ENCODE results near the gene TNFRSF4.

The TNFRSF4 gene

GRCh38 chr1:1237874-1238701 is 24.1 kb upstream of the TNFRSF4 start:
- Histone ChIP-seq H3K4me3 (ENCODE audit: low read depth, low read length) (no peak overlapping the region), H3K79me2 (ENCODE audit: control insufficient read depth, insufficient read depth, low read length, unreplicated experiment) (peaks cover 19% of the 10 kb centered on the region), H3K27me3 (ENCODE audit: insufficient read depth, low read length) (no peaks in the 10 kb centered on the region), H3K36me3 (ENCODE audit: insufficient read depth, low read length) (peaks cover 7% of the 10 kb centered on the region; the same call in 1 of the 2 replicates), H2AFZ (ENCODE audit: low read length, unreplicated experiment) (no peak overlapping the region), H3K27ac (ENCODE audit: low read depth, low read length) (no peak overlapping the region), H3K4me1 (ENCODE audit: control insufficient read depth, insufficient read depth, low read length, unreplicated experiment) (peaks cover 13% of the 10 kb centered on the region)

GRCh38 chr1:1236945-1237873 is 23.3 kb upstream of the TNFRSF4 start:
- Histone ChIP-seq H3K4me3 (ENCODE audit: low read depth, low read length) (no peak overlapping the region), H3K27me3 (ENCODE audit: insufficient read depth, low read length) (no peaks in the 10 kb centered on the region), H3K36me3 (ENCODE audit: insufficient read depth, low read length) (peaks cover 11% of the 10 kb centered on the region; the same call in 1 of the 2 replicates), H3K79me2 (ENCODE audit: control insufficient read depth, insufficient read depth, low read length, unreplicated experiment) (peaks cover 26% of the 10 kb centered on the region), H3K4me1 (ENCODE audit: control insufficient read depth, insufficient read depth, low read length, unreplicated experiment) (peaks cover 13% of the 10 kb centered on the region), H3K27ac (ENCODE audit: low read depth, low read length) (no peak overlapping the region), H2AFZ (ENCODE audit: low read length, unreplicated experiment) (no peak overlapping the region)

GRCh38 chr1:1236176-1236763 is 22.3 kb upstream of the TNFRSF4 start:
- H3K79me2 ChIP-seq (ENCODE audit: control insufficient read depth, insufficient read depth, low read length, unreplicated experiment): peaks cover 31% of the 10 kb centered on the region
- H3K27ac ChIP-seq (ENCODE audit: low read depth, low read length): no peak overlapping the region
- H3K4me3 ChIP-seq (ENCODE audit: low read depth, low read length): no peak overlapping the region
- peaks cover 11% of the 10 kb centered on the region; the same call in 1 of the 2 replicates for H3K36me3 ChIP-seq (ENCODE audit: insufficient read depth, low read length)
- H3K4me1 ChIP-seq (ENCODE audit: control insufficient read depth, insufficient read depth, low read length, unreplicated experiment): peaks cover 13% of the 10 kb centered on the region
- H3K27me3 ChIP-seq (ENCODE audit: insufficient read depth, low read length): no peaks in the 10 kb centered on the region
- H2AFZ ChIP-seq (ENCODE audit: low read length, unreplicated experiment): no peak overlapping the region

- Histone ChIP-seq H3K27ac (ENCODE audit: low read depth, low read length) (no peak overlapping the region), H3K4me3 (ENCODE audit: low read depth, low read length) (no peak overlapping the region), H3K36me3 (ENCODE audit: insufficient read depth, low read length) (peaks cover 11% of the 10 kb centered on the region; the same call in 1 of the 2 replicates), H3K4me1 (ENCODE audit: control insufficient read depth, insufficient read depth, low read length, unreplicated experiment) (peaks cover 15% of the 10 kb centered on the region), H3K27me3 (ENCODE audit: insufficient read depth, low read length) (no peaks in the 10 kb centered on the region), H2AFZ (ENCODE audit: low read length, unreplicated experiment) (no peak overlapping the region), H3K79me2 (ENCODE audit: control insufficient read depth, insufficient read depth, low read length, unreplicated experiment) (peaks cover 42% of the 10 kb centered on the region)
Measured at GRCh38 chr1:1235016-1235744, 21.2 kb upstream of the TNFRSF4 start.

GRCh38 chr1:1234180-1234808 is 20.3 kb upstream of the TNFRSF4 start:
- peak overlapping the region; percentile 78; the same call in 1 of the 2 replicates for H3K4me3 ChIP-seq (ENCODE audit: low read depth, low read length)
- no peak overlapping the region for H2AFZ ChIP-seq (ENCODE audit: low read length, unreplicated experiment)
- peaks cover 17% of the 10 kb centered on the region for H3K4me1 ChIP-seq (ENCODE audit: control insufficient read depth, insufficient read depth, low read length, unreplicated experiment)
- peaks cover 50% of the 10 kb centered on the region for H3K79me2 ChIP-seq (ENCODE audit: control insufficient read depth, insufficient read depth, low read length, unreplicated experiment)
- H3K27ac ChIP-seq (ENCODE audit: low read depth, low read length): no peak overlapping the region
- peaks cover 11% of the 10 kb centered on the region; the same call in 1 of the 2 replicates for H3K36me3 ChIP-seq (ENCODE audit: insufficient read depth, low read length)
- H3K27me3 ChIP-seq (ENCODE audit: insufficient read depth, low read length): no peaks in the 10 kb centered on the region

- peaks cover 17% of the 10 kb centered on the region for H3K4me1 ChIP-seq (ENCODE audit: control insufficient read depth, insufficient read depth, low read length, unreplicated experiment)
- no peak overlapping the region for H2AFZ ChIP-seq (ENCODE audit: low read length, unreplicated experiment)
- H3K79me2 ChIP-seq (ENCODE audit: control insufficient read depth, insufficient read depth, low read length, unreplicated experiment): peaks cover 58% of the 10 kb centered on the region
- peak overlapping the region; percentile 78 for H3K4me3 ChIP-seq (ENCODE audit: low read depth, low read length)
- peaks cover 18% of the 10 kb centered on the region; the same call in 1 of the 2 replicates for H3K36me3 ChIP-seq (ENCODE audit: insufficient read depth, low read length)
- no peaks in the 10 kb centered on the region for H3K27me3 ChIP-seq (ENCODE audit: insufficient read depth, low read length)
- H3K27ac ChIP-seq (ENCODE audit: low read depth, low read length): no peak overlapping the region
Measured at GRCh38 chr1:1233567-1233892, 19.6 kb upstream of the TNFRSF4 start.

GRCh38 chr1:1232796-1233566 is 19.0 kb upstream of the TNFRSF4 start:
- peaks cover 64% of the 10 kb centered on the region for H3K79me2 ChIP-seq (ENCODE audit: control insufficient read depth, insufficient read depth, low read length, unreplicated experiment)
- no peak overlapping the region for H3K27ac ChIP-seq (ENCODE audit: low read depth, low read length)
- peak overlapping the region; percentile 78 for H3K4me3 ChIP-seq (ENCODE audit: low read depth, low read length)
- no peaks in the 10 kb centered on the region for H3K27me3 ChIP-seq (ENCODE audit: insufficient read depth, low read length)
- peaks cover 13% of the 10 kb centered on the region for H3K4me1 ChIP-seq (ENCODE audit: control insufficient read depth, insufficient read depth, low read length, unreplicated experiment)
- H3K36me3 ChIP-seq (ENCODE audit: insufficient read depth, low read length): peaks cover 21% of the 10 kb centered on the region; the same call in 1 of the 2 replicates
- H2AFZ ChIP-seq (ENCODE audit: low read length, unreplicated experiment): peak overlapping the region; percentile 37

- H3K79me2 ChIP-seq (ENCODE audit: control insufficient read depth, insufficient read depth, low read length, unreplicated experiment): peaks cover 69% of the 10 kb centered on the region
- H3K4me3 ChIP-seq (ENCODE audit: low read depth, low read length): peak within 1 kb of the TSS; percentile 92
- peaks cover 8% of the 10 kb centered on the region for H3K4me1 ChIP-seq (ENCODE audit: control insufficient read depth, insufficient read depth, low read length, unreplicated experiment)
- no peaks in the 10 kb centered on the region for H3K27me3 ChIP-seq (ENCODE audit: insufficient read depth, low read length)
- peak within 1 kb of the TSS; percentile 71 for H3K27ac ChIP-seq (ENCODE audit: low read depth, low read length)
- peak within 1 kb of the TSS; percentile 48 for H2AFZ ChIP-seq (ENCODE audit: low read length, unreplicated experiment)
- peaks cover 25% of the 10 kb centered on the region; the same call in 1 of the 2 replicates for H3K36me3 ChIP-seq (ENCODE audit: insufficient read depth, low read length)
Measured at GRCh38 chr1:1232208-1232795, 18.3 kb upstream of the TNFRSF4 start, which contains the start of gene B3GALT6. TSS of gene B3GALT6 (plus strand) at chr1:1232237. CDS start at chr1:1232279, 42 bp downstream.

Data from ACC112 (cell line).